ENCODE results near the gene GTF3C1.

Gene GTF3C1

DNA sequence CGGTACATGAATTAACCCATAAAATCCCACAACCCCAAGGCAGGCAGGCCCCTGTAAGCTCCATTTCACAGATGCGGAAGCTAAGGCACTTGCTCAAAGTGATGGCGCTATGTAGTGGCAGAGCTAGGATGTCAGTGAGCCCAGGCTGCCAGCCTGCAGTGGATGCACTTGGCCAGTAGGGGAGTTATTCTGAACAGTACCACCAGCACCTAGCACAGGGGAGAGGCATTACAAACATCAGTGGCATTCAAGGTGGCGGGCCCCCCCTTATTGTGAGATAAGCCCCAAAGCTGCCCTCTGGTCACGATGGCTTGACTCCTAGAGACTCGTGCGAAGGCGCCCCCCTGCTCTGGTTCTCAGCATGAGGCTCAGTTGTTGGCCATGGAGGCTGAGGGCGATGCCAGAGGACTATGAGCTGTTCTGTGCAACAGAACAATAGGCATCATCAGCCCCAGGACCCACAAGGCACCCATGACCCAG lies 33.8 kb downstream of the GTF3C1 start:
- DNase-seq, result no peak

DNA sequence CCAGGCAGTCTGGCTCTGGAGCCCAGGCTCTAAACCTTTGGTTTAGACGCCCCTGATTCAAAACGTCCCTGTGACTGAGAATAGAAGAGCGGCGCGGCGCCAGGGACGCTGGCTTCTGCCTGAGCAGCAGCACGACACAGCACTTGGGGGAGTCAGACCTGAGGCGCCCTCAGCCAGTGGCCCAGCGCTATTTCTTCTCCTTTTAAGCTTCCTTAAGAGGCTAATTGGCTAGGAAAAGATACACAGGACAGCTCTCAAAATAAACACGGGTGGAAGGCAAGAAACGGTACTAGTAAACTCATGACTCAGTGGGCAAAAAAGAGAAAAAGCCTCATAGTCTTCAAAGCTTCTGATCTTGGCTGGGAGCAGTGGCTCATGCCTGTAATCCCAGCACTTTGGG lies 34.9 kb downstream of the GTF3C1 start:
- DNase-seq, result peak in 1 of 2 donors; percentile 17

GRCh38 chr16:27511657-27512448 lies 37.9 kb downstream of the GTF3C1 start:
- DNase-seq, result no peak

- no peak for DNase-seq
These were observed 41.2 kb downstream of the GTF3C1 start for GRCh38 chr16:27508476-27508875.

- DNase-seq, result no peak
These were observed 42.9 kb downstream of the GTF3C1 start for GRCh38 chr16:27506771-27507170.

- DNase-seq, result no peak
These were observed 44.1 kb downstream of the GTF3C1 start for GRCh38 chr16:27505297-27506236.

- no peak for DNase-seq
These were observed 46.1 kb downstream of the GTF3C1 start for GRCh38 chr16:27503662-27504061.

DNA sequence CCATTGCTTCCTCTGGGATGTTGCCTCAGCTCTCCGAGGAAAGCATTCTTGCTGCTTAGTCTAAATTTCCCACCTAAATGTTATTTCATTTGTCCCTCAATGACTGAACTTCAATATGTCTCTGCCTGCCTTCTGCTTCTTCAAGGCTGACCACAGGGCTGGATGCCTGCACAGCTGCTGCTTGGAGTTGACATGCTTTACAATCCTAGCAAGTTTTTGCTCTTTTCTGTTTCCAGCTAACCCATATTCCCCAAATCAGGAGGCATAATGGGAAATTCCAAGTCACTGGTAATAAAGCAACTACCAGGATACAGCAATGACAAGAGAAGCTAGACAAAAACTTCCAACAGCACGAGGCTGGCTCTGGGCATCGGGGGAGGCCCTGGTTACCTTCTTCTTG lies 48.9 kb downstream of the GTF3C1 start:
- no peak for DNase-seq

GRCh38 chr16:27499659-27500055 lies 50.1 kb downstream of the GTF3C1 start:
- DNase-seq, result no peak

- DNase-seq, result no peak
These were observed 50.6 kb downstream of the GTF3C1 start for GRCh38 chr16:27498916-27499658.

GRCh38 chr16:27498031-27498825 lies 51.5 kb downstream of the GTF3C1 start:
- DNase-seq, result no peak

- no peak for DNase-seq
These were observed 54.5 kb downstream of the GTF3C1 start for GRCh38 chr16:27495191-27495590.

DNA sequence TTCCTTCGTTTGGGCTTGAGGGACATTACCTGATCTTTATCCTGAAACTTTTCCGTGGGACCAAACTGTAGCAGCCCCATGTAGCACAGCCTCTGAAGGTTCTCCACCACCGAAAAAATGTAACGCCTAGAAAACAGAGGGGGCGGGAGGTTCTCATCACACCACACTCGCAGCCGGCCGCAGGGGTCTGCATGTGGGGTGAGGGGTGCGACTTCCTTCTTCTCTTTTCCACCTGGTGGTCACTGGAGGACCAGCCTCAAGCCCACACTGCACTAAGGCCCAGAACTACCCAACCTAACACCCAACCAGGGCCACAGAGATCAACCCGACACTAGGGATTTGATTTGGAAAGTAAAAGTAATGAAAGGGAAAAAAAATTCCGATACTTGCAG lies 57.1 kb downstream of the GTF3C1 start:
- DNase-seq, result no peak

DNA sequence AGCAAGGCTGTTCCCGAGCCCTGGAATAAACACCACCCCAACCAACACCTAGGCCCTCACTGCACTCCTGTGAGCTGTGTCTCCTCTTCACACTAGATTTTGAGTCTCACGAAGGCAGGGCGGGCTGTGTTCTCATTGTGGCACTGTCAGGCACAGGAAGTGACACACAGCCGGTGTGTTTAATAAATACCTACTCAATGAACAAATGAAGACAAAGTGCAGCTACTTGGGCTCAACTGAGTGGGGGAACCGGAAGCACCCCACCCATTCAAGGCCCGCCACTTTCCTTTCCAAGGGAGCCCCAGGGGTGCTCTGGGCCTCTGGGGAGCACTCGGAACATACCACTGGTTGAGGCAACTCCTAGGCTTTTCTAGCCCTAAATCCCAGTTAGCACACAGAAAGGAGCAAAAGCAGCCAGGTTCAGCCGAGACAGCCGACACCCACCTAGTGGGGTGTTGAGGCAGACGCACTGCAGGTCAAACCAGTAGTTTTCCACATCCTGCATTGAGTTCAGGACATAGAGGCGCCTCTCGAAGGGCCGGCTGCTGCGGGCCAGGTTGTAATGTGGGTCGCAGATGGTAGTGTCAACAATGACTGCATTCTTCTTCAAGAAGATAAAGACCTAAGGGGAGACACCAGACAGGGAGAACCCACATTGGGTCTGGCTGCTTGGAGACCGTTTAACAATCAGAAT lies 57.7 kb downstream of the GTF3C1 start:
- DNase-seq, result no peak

DNA sequence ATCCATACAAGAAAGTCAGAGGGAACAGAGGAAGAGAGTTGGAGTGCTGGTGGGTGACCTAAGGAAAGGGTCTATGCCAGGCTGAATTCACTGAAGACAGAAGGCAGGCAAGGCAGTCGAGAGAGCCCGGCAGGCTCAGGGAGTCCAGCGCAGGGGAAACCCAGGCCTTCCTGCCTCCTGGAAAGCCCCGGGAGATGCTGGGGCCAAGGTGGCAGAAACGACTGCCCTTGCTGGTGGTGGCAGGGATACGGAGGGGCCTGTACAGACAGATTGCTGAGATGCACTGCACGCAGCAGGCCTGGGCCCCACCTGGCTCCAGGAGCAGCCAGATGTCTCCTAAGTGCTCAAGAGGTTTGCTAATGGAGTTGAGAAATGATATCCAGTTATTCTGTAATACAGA lies 59.8 kb downstream of the GTF3C1 start:
- no peak for DNase-seq

GRCh38 chr16:27489421-27489820 lies 60.3 kb downstream of the GTF3C1 start:
- no peak for DNase-seq

DNA sequence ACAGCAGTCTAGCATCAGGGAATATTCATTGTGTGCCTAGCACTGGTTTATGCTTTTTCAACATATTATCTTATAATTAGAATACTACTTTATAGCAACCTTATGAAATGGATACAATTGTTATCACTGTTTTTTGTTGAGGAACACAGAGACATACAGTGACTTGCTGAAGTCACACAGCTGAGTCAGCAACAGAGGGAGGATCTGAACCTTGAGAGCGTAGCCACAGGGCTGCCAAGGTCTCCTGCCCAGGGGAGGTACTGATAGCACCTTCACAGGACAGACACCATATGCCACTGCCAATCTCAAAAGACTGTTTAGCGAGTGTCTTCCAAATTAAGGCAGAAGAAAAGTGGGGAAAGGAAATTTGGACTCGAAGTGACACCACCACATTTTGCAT lies 63.0 kb downstream of the GTF3C1 start:
- DNase-seq, result no peak

DNA sequence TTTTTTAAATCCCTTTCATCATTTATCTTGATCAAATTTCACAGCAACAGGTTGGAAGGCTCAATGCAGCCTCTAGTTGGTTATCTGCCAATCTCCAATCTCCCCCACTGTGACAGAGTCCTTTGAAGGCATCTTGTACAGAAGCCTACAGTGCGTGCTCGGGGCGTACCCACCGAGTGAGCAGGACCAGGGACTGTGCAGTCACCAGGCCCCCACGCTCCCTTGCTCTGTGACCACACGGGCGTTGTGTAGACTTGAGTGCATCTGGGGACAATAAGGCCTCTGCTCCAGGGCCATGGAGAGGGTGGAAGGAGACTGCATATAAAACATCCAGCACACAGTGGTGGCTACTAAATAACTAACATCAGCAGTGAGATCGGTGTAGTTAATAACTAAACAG lies 63.4 kb downstream of the GTF3C1 start:
- no peak for DNase-seq

GRCh38 chr16:27485811-27486210 lies 63.9 kb downstream of the GTF3C1 start:
- no peak for DNase-seq

DNA sequence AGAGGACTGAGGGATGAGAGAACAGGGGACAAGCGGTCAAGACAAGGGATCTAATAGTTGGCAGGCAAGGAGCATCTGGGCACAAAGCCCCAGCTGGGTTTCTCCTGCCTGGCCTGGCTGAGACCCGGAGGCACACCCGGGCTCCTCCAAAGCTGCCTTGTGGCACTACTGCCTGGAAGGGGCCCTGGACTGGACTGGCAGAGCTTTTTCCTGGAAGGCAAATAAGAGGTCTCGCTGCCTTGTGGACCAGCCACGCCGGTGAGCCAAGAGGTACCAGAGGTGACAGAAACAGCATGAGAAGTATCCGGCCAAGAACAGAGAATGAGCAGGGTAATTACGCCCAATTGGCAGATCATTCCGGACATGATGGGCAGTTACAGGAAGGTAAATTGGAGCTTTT lies 64.6 kb downstream of the GTF3C1 start:
- DNase-seq, result no peak

GRCh38 chr16:27483624-27484023 lies 66.1 kb downstream of the GTF3C1 start:
- DNase-seq, result no peak

GRCh38 chr16:27483088-27483437 lies 66.7 kb downstream of the GTF3C1 start:
- no peak for DNase-seq

Measured in hippocampal formation (tissue), 2 donors.